ENCODE data around the gene TRPM8.
A peak's percentile ranks its signal among the peaks of the same experiment; 100 is the strongest.

Gene TRPM8

GRCh38 chr2:233929352-233930022 is 12.3 kb downstream of the TRPM8 start:
- Mint-ChIP-seq H3K27me3 (ENCODE audit: low read depth, poor library complexity) (peaks cover 44% of the 10 kb centered on the region), H3K9me3 (no peaks in the 10 kb centered on the region), H3K4me3 (no peak overlapping the region), H3K27ac (no peak overlapping the region), H3K4me1 (peaks cover 10% of the 10 kb centered on the region), H3K36me3 (ENCODE audit: low read depth) (no peaks in the 10 kb centered on the region)
- no peak for DNase-seq
- TF ChIP-seq CTCF (IDR thresholded peaks at IDR 0.05): no peak

GRCh38 chr2:233934524-233934923 is 17.4 kb downstream of the TRPM8 start:
- DNase-seq: no peak
- H3K36me3 Mint-ChIP-seq (ENCODE audit: low read depth): no peaks in the 10 kb centered on the region
- no peak overlapping the region for H3K4me3 Mint-ChIP-seq
- no peaks in the 10 kb centered on the region for H3K9me3 Mint-ChIP-seq
- H3K27me3 Mint-ChIP-seq (ENCODE audit: low read depth, poor library complexity): peaks cover 51% of the 10 kb centered on the region
- H3K4me1 Mint-ChIP-seq: peaks cover 4% of the 10 kb centered on the region
- TF ChIP-seq CTCF (IDR thresholded peaks at IDR 0.05): no peak
- no peak overlapping the region for H3K27ac Mint-ChIP-seq

GRCh38 chr2:233935426-233935825 is 18.3 kb downstream of the TRPM8 start:
- DNase-seq: no peak
- H3K4me1 Mint-ChIP-seq: no peaks in the 10 kb centered on the region
- no peak overlapping the region for H3K4me3 Mint-ChIP-seq
- no peaks in the 10 kb centered on the region for H3K36me3 Mint-ChIP-seq (ENCODE audit: low read depth)
- peaks cover 56% of the 10 kb centered on the region for H3K27me3 Mint-ChIP-seq (ENCODE audit: low read depth, poor library complexity)
- H3K9me3 Mint-ChIP-seq: no peaks in the 10 kb centered on the region
- TF ChIP-seq CTCF (IDR thresholded peaks at IDR 0.05): no peak
- no peak overlapping the region for H3K27ac Mint-ChIP-seq

GRCh38 chr2:233936089-233936488 is 18.9 kb downstream of the TRPM8 start:
- no peaks in the 10 kb centered on the region for H3K4me1 Mint-ChIP-seq
- no peaks in the 10 kb centered on the region for H3K9me3 Mint-ChIP-seq
- no peaks in the 10 kb centered on the region for H3K36me3 Mint-ChIP-seq (ENCODE audit: low read depth)
- DNase-seq: no peak
- no peak overlapping the region for H3K4me3 Mint-ChIP-seq
- TF ChIP-seq CTCF (IDR thresholded peaks at IDR 0.05): no peak
- H3K27me3 Mint-ChIP-seq (ENCODE audit: low read depth, poor library complexity): peaks cover 59% of the 10 kb centered on the region
- no peak overlapping the region for H3K27ac Mint-ChIP-seq

- H3K36me3 Mint-ChIP-seq (ENCODE audit: low read depth): no peaks in the 10 kb centered on the region
- H3K27me3 Mint-ChIP-seq (ENCODE audit: low read depth, poor library complexity): peaks cover 48% of the 10 kb centered on the region
- no peak overlapping the region for H3K27ac Mint-ChIP-seq
- no peak for TF ChIP-seq CTCF (IDR thresholded peaks at IDR 0.05)
- DNase-seq: peak; percentile 20
- peaks cover 4% of the 10 kb centered on the region for H3K9me3 Mint-ChIP-seq
- peak overlapping the region; percentile 71 for H3K4me3 Mint-ChIP-seq
- H3K4me1 Mint-ChIP-seq: no peaks in the 10 kb centered on the region
These were observed 21.6 kb downstream of the TRPM8 start for GRCh38 chr2:233938676-233939370.
